ENCODE results near the gene SMCO4.

SMCO4 gene

GRCh38 chr11:93547028-93547427, 3.8 kb upstream of the SMCO4 start:
- no peaks in the 10 kb centered on the region for H4K20me1 ChIP-seq (ENCODE audit: insufficient read depth, low read length)
- TF ChIP-seq CTCF (IDR thresholded peaks at IDR 0.05; ENCODE audit: low read length) (no peak), EZH2 (IDR thresholded peaks at IDR 0.05; ENCODE audit: borderline replicate concordance, low read length) (no peak)
- H2AFZ ChIP-seq (ENCODE audit: low read length): no peak overlapping the region
- H3F3A ChIP-seq (ENCODE audit: insufficient read depth, low read length): no peaks in the 10 kb centered on the region
- no peak overlapping the region for H3K27ac ChIP-seq (ENCODE audit: low read depth, low read length, poor library complexity, severe bottlenecking)
- H3K9ac ChIP-seq (ENCODE audit: low read length): no peak overlapping the region
- H3K4me2 ChIP-seq (ENCODE audit: low read length): no peak overlapping the region
- H3K27me3 ChIP-seq (ENCODE audit: insufficient read depth, low read length): no peaks in the 10 kb centered on the region
- no peaks in the 10 kb centered on the region for H3K36me3 ChIP-seq (ENCODE audit: insufficient read depth, low read length)
- no peaks in the 10 kb centered on the region for H3K9me3 ChIP-seq (ENCODE audit: low read length)
- no peak overlapping the region for H3K4me3 ChIP-seq (ENCODE audit: low read depth, low read length, poor library complexity, severe bottlenecking)
- H3K4me1 ChIP-seq (ENCODE audit: insufficient read depth, low read length, severe bottlenecking): peaks cover 15% of the 10 kb centered on the region
- no peaks in the 10 kb centered on the region for H3K79me2 ChIP-seq (ENCODE audit: insufficient read depth, low read length)
- H3K9me2 ChIP-seq (ENCODE audit: low read depth, low read length): no peaks in the 10 kb centered on the region

- Histone ChIP-seq H3K27ac (ENCODE audit: low read depth, low read length, poor library complexity, severe bottlenecking) (no peak overlapping the region), H3K9ac (ENCODE audit: low read length) (no peak overlapping the region), H3K9me3 (ENCODE audit: low read length) (no peaks in the 10 kb centered on the region), H3K9me2 (ENCODE audit: low read depth, low read length) (no peaks in the 10 kb centered on the region), H3K79me2 (ENCODE audit: insufficient read depth, low read length) (no peaks in the 10 kb centered on the region), H3K27me3 (ENCODE audit: insufficient read depth, low read length) (no peaks in the 10 kb centered on the region), H3K4me1 (ENCODE audit: insufficient read depth, low read length, severe bottlenecking) (peaks cover 16% of the 10 kb centered on the region), H3K4me2 (ENCODE audit: low read length) (no peak overlapping the region), H3K4me3 (ENCODE audit: low read depth, low read length, poor library complexity, severe bottlenecking) (no peak overlapping the region), H3K36me3 (ENCODE audit: insufficient read depth, low read length) (no peaks in the 10 kb centered on the region), H2AFZ (ENCODE audit: low read length) (no peak overlapping the region), H4K20me1 (ENCODE audit: insufficient read depth, low read length) (no peaks in the 10 kb centered on the region), H3F3A (ENCODE audit: insufficient read depth, low read length) (no peaks in the 10 kb centered on the region)
- TF ChIP-seq CTCF (IDR thresholded peaks at IDR 0.05; ENCODE audit: low read length) (no peak), EZH2 (IDR thresholded peaks at IDR 0.05; ENCODE audit: borderline replicate concordance, low read length) (no peak)
These were observed 2.4 kb upstream of the SMCO4 start for GRCh38 chr11:93545566-93545965.

GRCh38 chr11:93542811-93543229, 371 bp downstream of the SMCO4 start:
- TF ChIP-seq CTCF (IDR thresholded peaks at IDR 0.05; ENCODE audit: low read length): no peak
- TF ChIP-seq EZH2 (IDR thresholded peaks at IDR 0.05; ENCODE audit: borderline replicate concordance, low read length): no peak
- Histone ChIP-seq H3K9me3 (ENCODE audit: low read length) (no peaks in the 10 kb centered on the region), H2AFZ (ENCODE audit: low read length) (no peak overlapping the region), H3K27ac (ENCODE audit: low read depth, low read length, poor library complexity, severe bottlenecking) (no peak overlapping the region), H3F3A (ENCODE audit: insufficient read depth, low read length) (no peaks in the 10 kb centered on the region), H3K4me2 (ENCODE audit: low read length) (peak overlapping the region; percentile 75), H3K36me3 (ENCODE audit: insufficient read depth, low read length) (no peaks in the 10 kb centered on the region), H3K4me3 (ENCODE audit: low read depth, low read length, poor library complexity, severe bottlenecking) (peak overlapping the region; percentile 66), H4K20me1 (ENCODE audit: insufficient read depth, low read length) (no peaks in the 10 kb centered on the region), H3K9me2 (ENCODE audit: low read depth, low read length) (no peaks in the 10 kb centered on the region), H3K27me3 (ENCODE audit: insufficient read depth, low read length) (no peaks in the 10 kb centered on the region), H3K79me2 (ENCODE audit: insufficient read depth, low read length) (no peaks in the 10 kb centered on the region), H3K9ac (ENCODE audit: low read length) (peak overlapping the region; percentile 54; the same call in 1 of the 2 replicates), H3K4me1 (ENCODE audit: insufficient read depth, low read length, severe bottlenecking) (peaks cover 16% of the 10 kb centered on the region)

Data from OCI-LY1 (cell line).